CD4-positive, alpha-beta T cell treated with Interleukin-6 at 100 ng/mL for 8 hours (primary cell): ENCODE measurements around the gene AK4.

Source experiments
- DNase-seq: peaks from one replicate; pipeline ENCODE4 v3.0.0-alpha.2; 2020; ENCODE audit warnings: mixed read lengths, low spot score

Gene AK4

DNA sequence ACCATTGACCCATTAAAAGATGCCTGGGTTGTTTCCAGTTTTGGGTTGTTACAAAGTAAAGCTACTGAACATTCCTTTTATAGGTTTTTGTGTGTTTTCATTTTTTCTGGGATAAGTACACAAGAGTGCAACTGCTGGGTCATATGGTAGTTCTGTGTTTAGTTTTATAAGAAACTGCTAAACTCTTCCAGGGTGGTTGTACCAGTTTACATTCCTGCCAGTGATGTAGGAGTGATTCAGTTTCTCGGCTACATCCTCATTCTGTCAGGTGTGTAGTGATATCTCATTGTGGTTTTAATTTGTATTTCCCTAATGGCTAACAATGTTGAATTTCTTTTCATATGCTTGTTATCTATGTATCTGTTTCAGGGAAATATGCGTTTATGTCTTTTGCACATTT, 102.8 kb downstream of the AK4 start:
- no peak for DNase-seq

DNA sequence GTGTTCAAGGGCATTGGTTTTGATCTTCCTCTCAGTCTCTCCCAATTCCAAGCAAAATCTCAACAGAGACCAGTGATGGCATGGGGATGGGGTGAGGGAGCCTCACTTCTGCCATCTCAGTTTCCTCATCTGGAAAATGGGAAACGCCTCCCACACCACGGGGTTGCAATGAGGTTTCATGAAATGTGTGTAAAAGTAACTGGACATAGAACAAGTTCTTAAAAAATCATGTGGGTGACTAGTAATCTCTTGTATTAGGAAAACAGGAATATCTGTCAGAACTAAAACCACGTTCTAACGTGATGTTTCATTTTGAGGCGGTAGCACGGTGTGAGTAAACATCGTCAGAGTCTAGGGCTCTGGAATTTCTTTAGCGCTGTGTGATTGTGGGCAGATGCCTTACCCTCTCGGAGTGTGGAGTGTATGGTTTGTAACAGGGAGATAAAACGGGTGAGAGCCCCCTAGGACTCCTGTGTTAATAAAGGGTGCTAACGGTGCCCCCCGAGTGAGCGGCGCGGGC, 105.9 kb downstream of the AK4 start:
- no peak for DNase-seq

GRCh38 chr1:65254320-65255034, 106.5 kb downstream of the AK4 start:
- DNase-seq, result peak; percentile 77

- DNase-seq, result no peak
Observed at GRCh38 chr1:65255035-65255655, 107.1 kb downstream of the AK4 start.

DNA sequence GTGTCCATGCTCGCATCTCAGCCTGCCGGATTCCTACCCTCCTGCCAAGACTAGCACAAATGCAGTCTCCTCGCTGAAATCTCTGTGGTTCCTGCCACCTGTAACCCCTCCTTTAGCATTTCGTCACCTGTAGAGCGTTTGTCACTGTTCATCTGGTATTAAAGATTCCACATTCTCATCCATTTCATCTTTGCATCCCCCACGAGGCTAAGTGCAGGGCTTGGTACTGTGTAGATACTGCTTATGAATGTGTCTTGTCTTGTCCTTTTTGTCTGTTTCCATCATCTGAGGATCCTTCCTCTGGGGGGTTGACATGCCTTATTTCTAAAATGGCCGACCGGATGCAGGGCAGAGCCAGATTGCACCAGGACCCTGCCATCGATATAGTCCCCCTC, 107.7 kb downstream of the AK4 start:
- DNase-seq, result no peak

DNA sequence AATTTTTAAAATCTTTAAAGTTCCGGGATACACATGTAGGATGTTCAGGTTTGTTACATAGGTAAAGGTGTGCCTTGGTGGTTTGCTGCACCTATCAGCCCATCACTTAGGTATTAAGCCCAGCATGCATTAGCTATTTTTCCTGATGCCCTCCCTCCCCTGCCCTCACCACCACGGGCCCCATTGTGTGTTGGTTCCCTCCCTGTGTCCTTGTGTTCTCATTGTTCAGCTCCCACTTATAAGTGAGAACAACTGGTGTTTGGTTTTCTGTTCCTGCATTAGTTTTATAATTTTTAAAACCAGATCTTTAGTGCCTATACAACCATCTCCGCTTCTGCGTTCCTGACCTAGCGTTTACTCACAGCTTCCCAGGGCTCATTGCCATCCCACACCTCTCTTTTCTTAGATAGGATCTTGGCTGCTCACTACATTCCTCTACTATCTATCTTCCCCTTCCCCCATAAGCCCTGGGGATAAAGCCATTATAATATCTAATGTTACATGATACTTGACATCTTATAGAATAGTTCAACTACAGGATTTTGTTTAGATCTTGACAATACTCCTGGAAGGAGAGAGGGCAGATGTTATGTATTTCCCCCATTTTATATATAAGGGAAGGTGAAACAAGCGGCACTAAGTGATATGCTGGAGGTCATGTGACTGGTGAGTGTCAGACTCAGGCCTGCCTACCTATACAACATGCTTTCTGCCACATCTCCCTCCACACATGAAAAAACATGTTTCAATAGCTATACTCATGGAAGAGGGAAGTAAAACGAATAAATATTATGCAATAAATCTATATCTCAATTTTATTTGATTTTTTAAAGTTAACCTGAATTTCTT, 109.1 kb downstream of the AK4 start:
- DNase-seq, result no peak

DNA sequence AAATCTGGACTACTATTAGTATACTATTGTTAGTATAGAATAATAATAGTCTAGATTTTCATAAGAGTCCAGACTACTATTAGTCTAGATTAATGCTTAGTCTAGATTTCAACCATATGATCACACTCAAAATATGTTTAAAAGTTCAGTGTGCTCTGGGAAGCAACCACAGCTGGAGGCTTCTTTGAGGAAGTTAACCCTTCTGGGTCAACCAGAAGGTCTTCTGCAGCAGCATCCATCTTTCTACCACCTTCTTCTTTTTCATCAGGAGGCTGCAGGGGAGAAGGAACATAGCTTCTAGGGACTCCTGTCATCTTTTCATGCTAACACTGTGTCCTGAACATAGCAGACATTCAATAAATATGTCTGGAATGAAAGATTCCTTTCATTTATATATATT, 110.1 kb downstream of the AK4 start:
- no peak for DNase-seq

DNA sequence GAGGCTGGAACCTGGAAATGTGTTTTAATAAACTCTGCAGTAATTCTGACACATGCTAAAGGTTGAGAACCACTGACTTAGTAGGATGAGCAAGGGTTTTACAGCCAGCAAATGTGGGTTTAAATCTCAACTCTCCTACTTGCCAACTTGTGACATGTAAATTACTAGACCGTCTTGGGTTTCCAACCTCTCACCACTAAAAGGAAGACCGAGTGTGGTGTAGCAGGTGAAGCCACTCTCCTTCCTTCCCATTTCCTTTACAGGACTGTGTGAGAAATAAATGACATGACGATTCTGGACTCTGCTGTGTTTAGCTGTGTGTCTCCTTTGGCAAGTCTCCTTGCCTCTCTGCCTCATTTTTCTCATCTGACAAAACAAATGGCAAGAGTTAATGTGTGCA, 111.8 kb downstream of the AK4 start:
- no peak for DNase-seq

GRCh38 chr1:65260851-65261473, 113.0 kb downstream of the AK4 start:
- DNase-seq, result no peak

- no peak for DNase-seq
Observed at GRCh38 chr1:65263286-65263685, 115.3 kb downstream of the AK4 start.

- DNase-seq, result no peak
Observed at GRCh38 chr1:65264197-65264929, 116.4 kb downstream of the AK4 start.

DNA sequence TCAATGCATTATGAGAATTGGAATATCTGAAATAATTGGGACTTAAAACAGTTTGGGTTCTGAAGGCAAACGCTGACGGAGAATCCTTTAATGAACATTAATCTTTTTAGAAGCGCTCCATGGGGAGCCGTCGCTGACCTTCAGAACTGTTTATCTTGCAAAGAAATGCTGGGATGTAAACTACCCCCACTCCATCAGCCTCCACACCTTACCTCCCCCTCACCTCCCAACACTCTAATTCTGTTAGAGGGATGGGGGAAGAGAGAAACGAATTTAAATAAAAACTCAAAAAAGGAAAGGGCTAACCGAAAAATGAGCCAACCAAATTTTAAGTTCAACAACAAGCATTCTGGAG, 117.3 kb downstream of the AK4 start:
- no peak for DNase-seq

DNA sequence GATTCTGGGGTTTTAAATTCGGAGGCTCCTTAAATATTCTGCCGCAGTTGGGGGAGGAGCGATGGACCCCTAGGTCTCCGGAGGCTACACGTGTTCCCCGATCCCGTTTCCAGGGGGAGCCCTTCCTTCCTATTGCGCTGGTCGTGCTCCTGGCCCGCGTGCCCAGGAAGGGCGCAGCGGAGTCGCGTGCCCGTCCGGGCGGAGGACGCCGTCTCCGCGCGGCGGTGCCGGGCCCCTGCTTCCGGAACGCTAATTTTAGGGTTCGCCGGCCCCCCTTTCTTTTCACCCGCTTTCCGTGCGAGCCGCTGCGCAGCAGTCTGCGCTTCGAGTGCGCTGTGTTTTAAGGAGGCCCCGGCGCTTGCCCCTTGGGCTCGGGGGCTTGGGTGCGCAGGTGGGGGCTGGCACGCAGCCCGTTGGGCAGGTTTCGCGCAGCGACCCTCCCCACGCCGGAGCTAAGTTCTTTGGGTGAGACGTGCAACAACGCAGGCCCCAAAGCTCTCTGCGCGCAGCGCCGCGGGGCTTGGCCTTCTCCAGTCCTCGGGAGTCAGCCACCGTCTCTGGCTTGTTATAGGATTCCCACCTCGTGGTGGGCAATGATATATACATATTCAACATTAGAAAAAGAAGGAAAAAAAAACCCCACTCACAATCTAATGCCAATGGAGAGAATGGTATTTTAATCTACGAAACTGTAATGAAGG, 117.8 kb downstream of the AK4 start:
- DNase-seq, result peak; percentile 3

- no peak for DNase-seq
Observed at GRCh38 chr1:65266476-65266875, 118.5 kb downstream of the AK4 start.

DNA sequence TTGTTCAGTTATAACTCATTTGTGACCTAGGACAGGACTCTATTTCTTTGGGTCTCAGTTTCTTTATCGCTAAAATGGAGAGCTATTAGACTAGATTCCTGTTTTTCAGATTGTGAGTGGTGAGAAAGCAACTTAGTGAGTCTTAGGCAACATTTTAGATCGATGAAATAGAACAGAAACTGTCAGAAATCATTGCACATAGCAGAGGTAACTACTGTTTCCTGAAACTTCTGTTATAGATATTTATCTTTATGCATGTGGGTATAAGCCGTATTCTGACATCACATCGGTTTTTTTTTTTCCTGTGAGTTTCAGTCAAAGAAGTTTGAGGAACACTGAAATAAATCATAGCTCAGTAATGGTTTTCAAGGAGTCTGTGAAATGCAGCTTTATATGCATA, 119.3 kb downstream of the AK4 start:
- DNase-seq, result no peak

DNA sequence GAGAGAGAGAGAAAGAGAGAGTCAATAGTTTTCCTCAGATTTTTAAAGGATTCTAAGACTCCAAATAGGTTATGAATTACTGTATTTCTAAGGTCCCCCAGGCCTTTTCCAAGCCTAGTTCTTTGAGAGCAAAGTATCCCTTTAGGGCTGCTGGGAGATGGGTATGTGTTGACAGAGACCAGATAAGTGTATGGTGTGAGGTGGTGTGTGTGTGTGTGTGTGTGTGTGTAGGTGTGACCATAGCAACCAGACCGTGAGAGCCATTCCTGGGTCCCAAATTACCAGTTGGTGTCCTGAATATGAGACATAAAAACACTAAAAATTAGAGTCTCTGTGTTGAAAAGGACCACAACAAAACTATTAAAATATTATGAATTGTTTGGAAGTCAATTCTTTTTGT, 119.7 kb downstream of the AK4 start:
- no peak for DNase-seq

DNA sequence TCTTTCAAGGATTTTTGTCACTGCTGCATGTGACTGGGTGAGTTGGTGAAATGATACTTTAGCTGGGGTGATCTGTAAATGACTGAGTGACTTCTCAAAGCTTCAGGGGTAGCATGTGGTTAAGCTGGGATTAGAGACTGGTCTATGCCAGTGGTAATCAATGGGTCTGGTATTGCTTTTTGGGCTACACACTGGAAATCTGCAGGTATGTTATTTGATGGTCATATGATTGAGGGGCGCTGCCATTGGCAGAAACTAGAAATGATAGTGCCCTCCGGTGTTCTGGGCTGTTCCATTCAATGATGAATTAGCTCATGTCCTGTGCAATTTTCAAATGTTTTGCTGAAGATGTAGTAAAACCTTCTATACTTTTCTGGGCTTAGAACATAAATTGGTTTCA, 121.6 kb downstream of the AK4 start:
- no peak for DNase-seq

GRCh38 chr1:65276197-65276939, 128.4 kb downstream of the AK4 start:
- DNase-seq, result no peak

GRCh38 chr1:65277605-65278347, 129.8 kb downstream of the AK4 start:
- no peak for DNase-seq
